ENCODE results near the gene GBX2.

The GBX2 gene

GRCh38 chr2:236167297-236168109 lies 683 bp downstream of the GBX2 start:
- no peak for DNase-seq (ENCODE audit: low read depth)

GRCh38 chr2:236166796-236167296 lies 1.3 kb downstream of the GBX2 start:
- DNase-seq (ENCODE audit: low read depth) = no peak

GRCh38 chr2:236165842-236166795 lies 2.1 kb downstream of the GBX2 start:
- no peak for DNase-seq (ENCODE audit: low read depth)

DNA sequence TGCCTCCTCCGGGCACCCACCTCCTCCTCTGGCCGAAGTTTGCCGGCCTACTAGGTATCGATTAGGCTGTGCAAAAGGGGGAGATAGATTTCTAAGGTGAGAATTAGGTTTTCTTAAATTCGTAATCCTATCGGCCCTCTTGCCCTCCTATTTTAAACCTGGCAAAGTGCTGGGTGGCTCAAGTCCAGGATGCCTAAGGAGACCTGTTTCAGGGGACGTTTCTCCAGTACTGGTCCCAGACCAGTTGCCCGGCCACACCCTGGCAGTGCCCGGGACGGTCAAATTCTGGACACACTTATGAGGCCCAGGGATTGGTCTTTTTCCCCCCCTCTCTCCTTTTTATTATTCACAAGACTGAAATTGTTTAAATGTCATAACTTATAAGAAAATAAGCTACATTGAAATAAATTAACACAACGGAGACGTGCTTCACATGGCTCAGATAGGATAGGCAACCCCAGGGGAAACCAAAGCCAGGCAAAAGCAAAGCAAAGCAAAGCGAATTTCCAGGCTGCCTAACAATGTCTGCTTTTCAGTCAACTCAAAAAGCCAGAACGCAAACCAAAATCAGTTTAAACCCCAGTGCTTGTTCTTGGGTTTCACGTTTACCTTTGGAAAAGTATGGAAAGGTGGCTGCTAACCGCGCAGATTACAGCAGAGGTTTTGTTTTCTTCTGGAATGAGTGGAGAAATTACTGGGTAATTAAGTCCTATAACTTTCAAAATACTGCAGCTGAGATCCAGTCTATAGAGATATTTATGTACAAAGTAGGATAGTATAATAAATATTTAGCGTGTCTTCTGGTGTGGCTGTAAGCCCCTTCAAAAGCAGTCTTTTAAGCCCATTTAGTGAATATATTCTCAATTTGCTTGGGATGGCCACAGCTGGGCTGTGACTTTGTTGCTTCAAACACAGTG lies 3.0 kb downstream of the GBX2 start:
- DNase-seq (ENCODE audit: low read depth) = no peak

GRCh38 chr2:236164201-236164924 lies 3.8 kb downstream of the GBX2 start:
- no peak for DNase-seq (ENCODE audit: low read depth)

- no peak for DNase-seq (ENCODE audit: low read depth)
Measured at GRCh38 chr2:236163471-236164200, 4.5 kb downstream of the GBX2 start.

- no peak for DNase-seq (ENCODE audit: low read depth)
Measured at GRCh38 chr2:236162882-236163470, 5.2 kb downstream of the GBX2 start.

DNA sequence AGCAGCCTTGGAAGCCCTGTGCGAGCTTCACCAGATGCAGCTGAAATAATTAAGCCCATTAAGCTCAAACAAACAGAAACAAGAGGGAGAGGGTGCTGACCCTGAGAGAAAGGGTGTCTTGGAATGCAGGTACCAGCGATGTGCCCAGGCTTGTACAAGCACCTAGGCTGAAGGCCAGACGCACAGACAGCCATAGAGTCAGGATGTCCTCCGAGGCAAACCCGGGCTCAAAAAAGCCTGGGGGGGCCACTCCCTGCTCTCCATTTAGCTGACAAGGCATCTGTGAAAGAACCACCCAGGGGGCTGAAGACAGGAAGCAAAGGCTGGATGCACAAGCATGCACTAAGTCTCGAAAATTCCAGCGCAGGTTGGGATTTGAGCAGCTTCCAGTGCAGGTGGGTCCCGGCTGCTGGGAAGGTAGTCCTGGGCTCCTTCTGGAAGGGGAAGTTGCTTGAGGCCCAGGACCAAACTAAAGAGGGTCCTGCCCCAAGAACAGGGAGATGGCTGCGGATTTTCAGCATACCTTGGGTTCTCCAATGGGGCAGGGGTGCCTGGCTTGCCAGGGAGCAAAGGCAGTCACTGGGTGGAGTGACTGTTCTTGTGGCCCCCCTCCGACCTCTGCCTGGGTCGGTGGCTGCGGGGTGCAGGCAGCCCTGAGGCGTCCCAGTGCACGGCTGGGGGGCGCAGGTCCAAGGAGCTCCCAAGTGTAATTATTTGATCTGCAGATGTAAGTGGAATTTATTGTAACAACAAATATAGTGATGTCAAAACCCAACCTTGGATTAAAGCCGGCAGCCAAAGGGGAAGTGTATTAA lies 5.9 kb downstream of the GBX2 start:
- no peak for DNase-seq (ENCODE audit: low read depth)

GRCh38 chr2:236161531-236161930 lies 6.7 kb downstream of the GBX2 start:
- DNase-seq (ENCODE audit: low read depth) = no peak

DNA sequence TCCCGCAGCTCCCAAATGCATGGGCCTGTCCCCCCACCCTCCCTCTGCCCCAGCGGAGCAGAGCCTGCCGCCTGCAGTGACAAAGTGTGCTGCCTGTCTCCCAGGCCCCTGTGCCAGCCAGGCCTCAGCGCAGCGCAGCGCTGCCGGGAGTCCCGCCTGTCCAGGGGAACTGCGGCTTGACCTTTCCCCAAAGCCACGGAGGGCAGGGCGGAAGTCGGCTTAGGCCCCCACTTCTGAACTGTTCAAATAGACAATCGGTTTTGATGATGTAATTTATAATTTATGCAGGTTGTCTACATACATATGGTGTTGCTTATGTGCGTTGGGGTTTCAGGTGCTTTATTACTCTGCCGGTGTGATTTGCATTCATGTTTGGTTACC lies 7.1 kb downstream of the GBX2 start:
- no peak for DNase-seq (ENCODE audit: low read depth)

GRCh38 chr2:236160366-236161081 lies 7.7 kb downstream of the GBX2 start:
- no peak for DNase-seq (ENCODE audit: low read depth)

DNA sequence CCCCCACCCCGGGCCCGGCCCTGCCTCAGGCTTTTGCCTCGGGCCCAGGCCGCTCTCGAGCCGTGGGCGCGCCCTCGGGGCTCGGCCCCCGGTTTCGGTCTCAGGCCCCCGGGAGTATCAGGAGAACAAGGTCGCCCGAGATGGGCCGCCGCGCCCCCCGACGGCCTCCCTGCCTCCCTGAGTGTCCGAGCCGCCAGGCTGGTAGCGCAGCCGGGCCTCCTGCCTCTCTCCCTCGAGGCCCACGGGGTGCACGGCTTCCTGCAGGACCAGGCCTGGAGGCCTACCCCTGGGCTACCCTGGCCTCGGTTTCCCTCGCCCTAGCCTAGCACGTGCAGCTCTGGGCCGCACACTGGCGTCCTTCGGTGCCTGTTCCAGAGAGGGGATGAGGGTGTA lies 8.4 kb downstream of the GBX2 start:
- no peak for DNase-seq (ENCODE audit: low read depth)

GRCh38 chr2:236158969-236159777 lies 9.0 kb downstream of the GBX2 start:
- no peak for DNase-seq (ENCODE audit: low read depth)

GRCh38 chr2:236157815-236158498 lies 10.2 kb downstream of the GBX2 start:
- no peak for DNase-seq (ENCODE audit: low read depth)

DNA sequence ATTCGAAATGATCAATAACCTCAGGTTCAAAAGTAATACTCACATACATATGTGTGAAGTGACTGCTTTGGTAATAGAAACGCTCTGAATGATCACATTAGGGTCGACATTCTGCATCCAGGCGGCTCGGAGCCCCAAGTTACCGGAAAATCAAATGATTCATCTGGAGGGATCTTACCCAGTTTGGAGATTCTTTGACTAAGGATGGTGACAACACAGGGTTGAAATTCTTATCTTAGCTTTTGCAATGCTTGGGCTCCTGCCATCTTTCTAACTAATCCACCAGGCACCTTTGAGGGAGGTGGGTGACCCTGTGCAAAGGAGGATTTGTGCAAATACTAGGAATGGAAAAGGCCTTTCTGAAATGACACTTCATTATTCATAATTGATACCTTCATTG lies 10.8 kb downstream of the GBX2 start:
- no peak for DNase-seq (ENCODE audit: low read depth)

DNA sequence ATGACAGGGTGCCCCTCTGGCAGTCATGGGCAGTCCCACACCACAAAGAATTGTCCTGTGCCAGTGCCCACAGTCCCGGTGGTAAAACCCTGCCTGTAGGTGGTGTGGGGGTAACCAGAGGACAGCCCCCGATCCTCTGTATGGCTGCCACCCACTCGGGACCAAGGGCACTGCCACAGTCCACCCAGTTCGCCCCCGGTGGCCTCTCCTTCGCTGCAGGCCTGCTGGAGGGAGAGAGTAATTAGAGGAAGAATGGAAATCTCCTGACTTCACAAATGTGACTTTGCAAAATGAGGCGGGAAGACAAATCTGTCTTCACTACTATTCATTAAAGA lies 11.4 kb downstream of the GBX2 start:
- DNase-seq (ENCODE audit: low read depth) = no peak

All from stimulated activated CD4-positive, alpha-beta T cell treated with anti-CD3 and anti-CD28 coated beads, Interleukin-2, amount 100 ng/mL, for 4 hours (primary cell).